ENCODE results near the gene EPS8L2. TPM values are rescaled to one million over a fixed set of nuclear protein-coding genes. Genes with fewer than 3 reads are reported as not detected.

The EPS8L2 gene
- total and polyA plus RNA-seq, 2 of the 8 experiments (the other 6 are each of a cell fraction or from before 2014, with no cell fraction given), result 38.5 to 57.0 TPM

GRCh38 chr11:680970-681369 lies 25.1 kb upstream of the EPS8L2 start:
- no peaks in the 10 kb centered on the region for H3K23me2 ChIP-seq (ENCODE audit: low read depth, low read length)
- H3K79me1 ChIP-seq (ENCODE audit: low read depth, low read length), result no peaks in the 10 kb centered on the region; the same call in 1 of the 2 replicates
- H2BK5ac ChIP-seq (ENCODE audit: low read depth, low read length), result no peak overlapping the region
- no peak overlapping the region for H3K4ac ChIP-seq (replicated peaks; ENCODE audit: insufficient read length, low read depth, low read length)
- H2AFZ ChIP-seq (ENCODE audit: low read length), result no peak overlapping the region
- H3K4me1 ChIP-seq (replicated peaks in 1 of 4; ENCODE audit: control insufficient read depth in 3 of 4, insufficient read depth in 4 of 4, low read length in 3 of 4), result peaks cover 0 to 2% (median 0%) of the 10 kb centered on the region in 4 experiments; a peak in 3 of 7 replicates
- DNase-seq (ENCODE audit: low read depth in 1 of 2, low spot score in 2 of 2) (no peak), FAIRE-seq (no peak)
- H3K36me3 ChIP-seq (ENCODE audit: control insufficient read depth in 2 of 4, insufficient read depth in 4 of 4, low read length in 3 of 4), result peaks cover 2 to 36% (median 18%) of the 10 kb centered on the region in 4 experiments; a peak in 7 of 8 replicates
- H3K18ac ChIP-seq (ENCODE audit: extremely low read depth, low read length), result no peak overlapping the region; the same call in 1 of the 2 replicates
- no peak overlapping the region for H3K4me2 ChIP-seq (ENCODE audit: insufficient read depth in 1 of 2, low read depth in 2 of 2, low read length in 2 of 2)
- CTCF ChIA-PET (ENCODE audit: partially characterized antibody), result interaction anchor here (0.6 to 3.6 kb wide), 10 partner anchors 11 to 169 kb away, joined by 3 to 15 read pairs (median 4); partner anchors contain the start of genes DEAF1 and TMEM80
- H3K79me2 ChIP-seq (ENCODE audit: control insufficient read depth in 1 of 2, insufficient read depth in 2 of 2, low read length in 2 of 2), result no peaks in the 10 kb centered on the region
- POLR2A ChIA-PET (ENCODE audit: partially characterized antibody), result interaction anchor here (1.4 to 2.6 kb wide), 3 partner anchors 9 to 23 kb away, joined by 4 to 9 read pairs (median 4); partner anchors contain the start of genes DEAF1 and TMEM80
- H4K5ac ChIP-seq (ENCODE audit: insufficient read length, low read depth, low read length), result no peak overlapping the region
- WGBS, 2 experiments (ENCODE audit: extremely low coverage in 1 of 2, insufficient coverage in 1 of 2, insufficient read length in 1 of 2, insufficient replicate concordance in 2 of 2, low coverage in 1 of 2, low lambda C conversion rate in 2 of 2, missing lambda C conversion rate in 1 of 2), result 93% methylated on average over 13 of the region's 13 CpGs; no CpG with 5 or more reads in 1 of the 2 experiments
- no peak overlapping the region for H2BK12ac ChIP-seq (ENCODE audit: low read depth, low read length)
- H2AK5ac ChIP-seq (ENCODE audit: low read depth, low read length), result no peak overlapping the region
- no peak overlapping the region for H3K9ac ChIP-seq (replicated peaks in 1 of 4; ENCODE audit: extremely low read depth in 1 of 4, low read depth in 3 of 4, low read length in 3 of 4)
- no peak overlapping the region for H4K91ac ChIP-seq (replicated peaks; ENCODE audit: insufficient read length, low read length)
- H4K20me1 ChIP-seq (replicated peaks in 1 of 2; ENCODE audit: control insufficient read depth in 1 of 2, insufficient read depth in 2 of 2, low read length in 2 of 2), result peaks cover 0 to 4% of the 10 kb centered on the region in 2 experiments
- no peak overlapping the region for H3K27ac ChIP-seq (ENCODE audit: low read depth, low read length)
- no peak overlapping the region for H2BK20ac ChIP-seq (ENCODE audit: low read length)
- no peaks in the 10 kb centered on the region for H3K27me3 ChIP-seq (replicated peaks in 1 of 4; ENCODE audit: control insufficient read depth in 3 of 4, extremely low read depth in 1 of 4, insufficient read depth in 3 of 4, low read length in 3 of 4)
- no peak overlapping the region for H3K14ac ChIP-seq (ENCODE audit: insufficient read length)
- no peak overlapping the region for H3K56ac ChIP-seq (replicated peaks; ENCODE audit: insufficient read length, low read depth, low read length)
- no peak overlapping the region for H3K23ac ChIP-seq (ENCODE audit: insufficient read length)
- H3K9me3 ChIP-seq (ENCODE audit: insufficient read depth in 2 of 2, low read depth in 1 of 2, low read length in 1 of 2), result no peaks in the 10 kb centered on the region
- no peak overlapping the region for H3K4me3 ChIP-seq (ENCODE audit: extremely low read depth in 1 of 4, insufficient read depth in 2 of 4, low read depth in 3 of 4, low read length in 4 of 4)
- H4K8ac ChIP-seq (ENCODE audit: extremely low read depth, insufficient read depth, low read length), result no peak overlapping the region
- H2BK15ac ChIP-seq (ENCODE audit: low read length), result no peak overlapping the region
- no peak overlapping the region for H2BK120ac ChIP-seq (replicated peaks; ENCODE audit: low read depth, low read length)
- TF ChIP-seq SAP30 (IDR thresholded peaks at IDR 0.05; ENCODE audit: insufficient read depth, insufficient replicate concordance, low read length) (no peak), SP1 (IDR thresholded peaks at IDR 0.05; ENCODE audit: low read depth, low read length) (no peak), MAX (IDR thresholded peaks at IDR 0.05) (no peak), TAF7 (optimal IDR thresholded peaks at IDR 0.05; ENCODE audit: borderline replicate concordance, low read depth, low read length) (no peak), BCL11A (IDR thresholded peaks at IDR 0.05; ENCODE audit: low read depth in 2 of 2, low read length in 2 of 2) (no peak), SUZ12 (IDR thresholded peaks at IDR 0.05; ENCODE audit: low read length) (no peak)

Data from H1 (cell line).